ENCODE measurements around the gene BCAN. TPM values are rescaled to one million over a fixed set of nuclear protein-coding genes. Genes with fewer than 3 reads are reported as not detected.

Gene BCAN
- total RNA-seq, 3 donors from 2014 or later (not counting 1 experiment from before 2014, with no cell fraction given), result 0.18 to 0.25 (median 0.19) TPM

DNA sequence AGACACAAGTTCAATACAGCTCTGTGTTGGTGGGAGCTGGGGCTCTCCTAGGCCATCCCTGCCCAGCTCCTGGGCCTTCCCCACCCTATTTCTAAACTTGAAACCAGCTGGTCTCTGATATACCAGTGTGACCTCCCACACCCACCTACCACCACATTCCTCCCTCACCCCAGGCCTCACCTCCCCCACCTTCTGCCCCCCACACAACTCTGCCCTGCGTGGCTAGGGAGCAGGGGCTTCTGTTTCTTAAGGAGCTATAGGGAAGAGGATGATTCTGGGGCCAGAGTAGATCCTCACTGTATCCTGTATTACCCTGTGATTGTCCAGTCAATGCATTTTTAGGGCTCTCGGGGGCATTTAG is 18.8 kb downstream of the BCAN start:
- no peaks in the 10 kb centered on the region for H3K36me3 ChIP-seq (ENCODE audit: control insufficient read depth, insufficient read depth, low read length)
- H3K9me3 ChIP-seq (ENCODE audit: control insufficient read depth, insufficient read depth, low read length), result no peaks in the 10 kb centered on the region
- peaks cover 78% of the 10 kb centered on the region for H3K4me1 ChIP-seq (ENCODE audit: control insufficient read depth, insufficient read depth, low read length)
- WGBS (ENCODE audit: insufficient coverage), result 57% methylated on average over 2 of the region's 2 CpGs
- H3K4me1 Mint-ChIP-seq, result peaks cover 50 to 58% of the 10 kb centered on the region in 2 donors
- H3K27ac Mint-ChIP-seq, result peak overlapping the region; percentile 83 to 85
- intact Hi-C loops (cut with micrococcal nuclease), result loop anchor here (1.0 kb wide), 1 partner anchor 156 kb away; the partner anchor contains the start of gene SH2D2A
- ATAC-seq, result peak in 2 of 3 donors; percentile 4 to 9
- TF ChIP-seq, protein P1, sequence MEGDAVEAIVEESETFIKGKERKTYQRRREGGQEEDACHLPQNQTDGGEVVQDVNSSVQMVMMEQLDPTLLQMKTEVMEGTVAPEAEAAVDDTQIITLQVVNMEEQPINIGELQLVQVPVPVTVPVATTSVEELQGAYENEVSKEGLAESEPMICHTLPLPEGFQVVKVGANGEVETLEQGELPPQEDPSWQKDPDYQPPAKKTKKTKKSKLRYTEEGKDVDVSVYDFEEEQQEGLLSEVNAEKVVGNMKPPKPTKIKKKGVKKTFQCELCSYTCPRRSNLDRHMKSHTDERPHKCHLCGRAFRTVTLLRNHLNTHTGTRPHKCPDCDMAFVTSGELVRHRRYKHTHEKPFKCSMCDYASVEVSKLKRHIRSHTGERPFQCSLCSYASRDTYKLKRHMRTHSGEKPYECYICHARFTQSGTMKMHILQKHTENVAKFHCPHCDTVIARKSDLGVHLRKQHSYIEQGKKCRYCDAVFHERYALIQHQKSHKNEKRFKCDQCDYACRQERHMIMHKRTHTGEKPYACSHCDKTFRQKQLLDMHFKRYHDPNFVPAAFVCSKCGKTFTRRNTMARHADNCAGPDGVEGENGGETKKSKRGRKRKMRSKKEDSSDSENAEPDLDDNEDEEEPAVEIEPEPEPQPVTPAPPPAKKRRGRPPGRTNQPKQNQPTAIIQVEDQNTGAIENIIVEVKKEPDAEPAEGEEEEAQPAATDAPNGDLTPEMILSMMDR (IDR thresholded peaks at IDR 0.05), result no peak
- H3K27ac ChIP-seq (ENCODE audit: low read length), result peak overlapping the region; percentile 40
- H3K36me3 Mint-ChIP-seq, result no peaks in the 10 kb centered on the region
- no peaks in the 10 kb centered on the region for H3K9me3 Mint-ChIP-seq
- H3K4me3 ChIP-seq (ENCODE audit: low read length), result no peak overlapping the region
- H3K4me3 Mint-ChIP-seq, result peak overlapping the region; percentile 56
- H3K27me3 Mint-ChIP-seq (ENCODE audit: low read depth in 2 of 2), result peaks cover 10 to 17% of the 10 kb centered on the region in 2 donors
- peaks cover 17% of the 10 kb centered on the region for H3K27me3 ChIP-seq (ENCODE audit: control insufficient read depth, insufficient read depth, low read length)
- no peak for DNase-seq

DNA sequence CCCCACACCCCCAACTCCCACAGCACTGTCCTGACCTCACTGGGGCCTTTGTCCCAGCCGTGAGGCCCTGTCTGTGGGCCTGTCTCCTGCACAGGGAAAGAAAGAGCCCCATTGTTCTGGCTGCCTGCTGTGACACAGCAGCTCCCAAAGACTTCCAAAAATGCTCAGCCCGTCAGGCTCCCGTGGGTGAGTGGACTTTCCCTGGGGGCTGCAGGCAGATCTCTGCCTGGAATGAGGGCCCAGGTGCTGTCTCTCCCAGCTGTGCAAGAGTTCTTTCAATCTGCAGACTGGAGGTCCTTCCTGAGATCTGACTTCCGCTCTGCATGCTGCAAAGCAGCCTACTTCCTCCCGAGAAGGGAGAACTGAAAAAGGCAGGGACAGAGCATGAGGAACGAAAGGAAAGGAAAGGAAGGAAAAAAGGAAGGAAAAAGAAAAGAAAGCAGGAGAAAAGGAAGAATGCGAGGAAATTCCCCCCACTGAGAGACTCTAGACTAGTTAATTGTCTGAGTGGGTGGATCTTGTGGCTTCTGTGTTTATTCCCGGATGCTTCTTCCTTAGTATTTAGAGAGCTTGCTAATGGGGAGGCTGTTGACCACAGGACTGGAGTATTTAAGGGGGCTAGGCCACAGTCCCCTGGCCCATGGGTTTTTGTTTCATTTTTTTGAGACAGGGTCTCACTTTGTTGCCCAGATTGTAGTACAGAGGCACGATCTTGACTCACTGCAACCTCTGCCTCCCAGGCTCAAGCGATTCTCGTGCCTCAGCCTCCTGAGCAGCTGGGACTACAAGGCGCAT is 20.3 kb downstream of the BCAN start:
- Mint-ChIP-seq H3K4me1 (peaks cover 40 to 50% of the 10 kb centered on the region in 2 donors), H3K27ac (peak overlapping the region in 1 of 2 donors; percentile 83), H3K4me3 (no peak overlapping the region), H3K27me3 (ENCODE audit: low read depth in 2 of 2) (peaks cover 0 to 5% of the 10 kb centered on the region in 2 donors), H3K36me3 (no peaks in the 10 kb centered on the region), H3K9me3 (no peaks in the 10 kb centered on the region)
- H3K4me1 ChIP-seq (ENCODE audit: control insufficient read depth, insufficient read depth, low read length), result peaks cover 71% of the 10 kb centered on the region
- ATAC-seq, result no peak
- H3K36me3 ChIP-seq (ENCODE audit: control insufficient read depth, insufficient read depth, low read length), result no peaks in the 10 kb centered on the region
- no peaks in the 10 kb centered on the region for H3K9me3 ChIP-seq (ENCODE audit: control insufficient read depth, insufficient read depth, low read length)
- H3K4me3 ChIP-seq (ENCODE audit: low read length), result no peak overlapping the region
- intact Hi-C loops (cut with micrococcal nuclease), result no loop called here
- 68% methylated on average over 12 of the region's 12 CpGs for WGBS (ENCODE audit: insufficient coverage)
- no peak for DNase-seq
- peaks cover 2% of the 10 kb centered on the region for H3K27me3 ChIP-seq (ENCODE audit: control insufficient read depth, insufficient read depth, low read length)
- TF ChIP-seq, protein P1 (IDR thresholded peaks at IDR 0.05), result no peak
- H3K27ac ChIP-seq (ENCODE audit: low read length), result no peak overlapping the region

DNA sequence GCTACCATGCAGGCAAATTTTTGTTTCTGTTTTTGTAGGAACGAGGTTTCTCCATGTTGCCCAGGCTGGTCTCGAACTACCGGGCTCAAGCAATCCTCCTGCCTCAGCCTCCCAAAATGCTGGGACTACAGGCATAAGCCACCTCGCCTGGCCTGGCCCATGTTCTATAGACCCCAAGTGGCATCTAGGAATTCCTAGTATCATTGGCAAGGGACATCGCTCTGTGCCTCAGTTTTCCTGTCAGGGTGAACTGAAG is 20.8 kb downstream of the BCAN start:
- peaks cover 35 to 45% of the 10 kb centered on the region in 2 donors for H3K4me1 Mint-ChIP-seq
- TF ChIP-seq, protein P1 (IDR thresholded peaks at IDR 0.05), result no peak
- Histone ChIP-seq H3K9me3 (ENCODE audit: control insufficient read depth, insufficient read depth, low read length) (no peaks in the 10 kb centered on the region), H3K36me3 (ENCODE audit: control insufficient read depth, insufficient read depth, low read length) (no peaks in the 10 kb centered on the region), H3K27ac (ENCODE audit: low read length) (no peak overlapping the region), H3K4me1 (ENCODE audit: control insufficient read depth, insufficient read depth, low read length) (peaks cover 66% of the 10 kb centered on the region), H3K27me3 (ENCODE audit: control insufficient read depth, insufficient read depth, low read length) (no peaks in the 10 kb centered on the region), H3K4me3 (ENCODE audit: low read length) (no peak overlapping the region)
- no peaks in the 10 kb centered on the region for H3K9me3 Mint-ChIP-seq
- ATAC-seq (no peak), DNase-seq (no peak)
- peak overlapping the region in 1 of 2 donors; percentile 52 for H3K27ac Mint-ChIP-seq
- no peak overlapping the region for H3K4me3 Mint-ChIP-seq
- no peaks in the 10 kb centered on the region for H3K36me3 Mint-ChIP-seq
- H3K27me3 Mint-ChIP-seq (ENCODE audit: low read depth in 2 of 2), result peaks cover 0 to 3% of the 10 kb centered on the region in 2 donors
- intact Hi-C loops (cut with micrococcal nuclease), result no loop called here
- WGBS (ENCODE audit: insufficient coverage), result 93% methylated on average over 5 of the region's 5 CpGs

DNA sequence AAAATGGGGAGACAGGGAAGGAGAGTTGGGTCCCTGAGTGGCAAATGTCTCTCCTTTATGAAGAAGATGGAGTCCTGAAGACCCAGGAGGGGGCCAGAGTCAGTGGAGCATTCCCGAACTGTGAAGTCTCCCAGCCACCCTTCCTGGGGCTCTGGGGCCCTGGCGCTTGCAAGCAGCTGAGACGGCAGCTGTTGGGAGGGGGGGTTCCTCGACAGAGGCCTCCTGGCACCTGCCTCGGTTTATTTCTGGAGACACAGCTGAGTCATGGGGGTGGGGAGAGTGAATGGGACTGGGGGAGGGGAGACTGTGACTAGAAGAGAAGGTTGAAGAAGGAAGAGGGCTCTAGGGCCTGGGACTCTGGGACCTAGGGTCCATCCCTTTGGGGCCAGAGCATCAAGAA is 21.3 kb downstream of the BCAN start:
- no peaks in the 10 kb centered on the region for H3K27me3 ChIP-seq (ENCODE audit: control insufficient read depth, insufficient read depth, low read length)
- peaks cover 61% of the 10 kb centered on the region for H3K4me1 ChIP-seq (ENCODE audit: control insufficient read depth, insufficient read depth, low read length)
- no peak overlapping the region for H3K4me3 Mint-ChIP-seq
- H3K36me3 ChIP-seq (ENCODE audit: control insufficient read depth, insufficient read depth, low read length), result no peaks in the 10 kb centered on the region
- 40% methylated on average over 5 of the region's 5 CpGs for WGBS (ENCODE audit: insufficient coverage)
- DNase-seq (no peak), ATAC-seq (no peak)
- H3K27ac ChIP-seq (ENCODE audit: low read length), result no peak overlapping the region
- no peak overlapping the region for H3K4me3 ChIP-seq (ENCODE audit: low read length)
- H3K36me3 Mint-ChIP-seq, result no peaks in the 10 kb centered on the region
- intact Hi-C loops (cut with micrococcal nuclease), result no loop called here
- TF ChIP-seq, protein P1 (IDR thresholded peaks at IDR 0.05), result no peak
- H3K27ac Mint-ChIP-seq, result peak overlapping the region in 1 of 2 donors; percentile 52
- no peaks in the 10 kb centered on the region for H3K9me3 Mint-ChIP-seq
- no peaks in the 10 kb centered on the region for H3K9me3 ChIP-seq (ENCODE audit: control insufficient read depth, insufficient read depth, low read length)
- peaks cover 0 to 3% of the 10 kb centered on the region in 2 donors for H3K27me3 Mint-ChIP-seq (ENCODE audit: low read depth in 2 of 2)
- H3K4me1 Mint-ChIP-seq, result peaks cover 34 to 40% of the 10 kb centered on the region in 2 donors

All from natural killer cell (primary cell).